HUES6 (cell line): ENCODE data around the gene SELENON.

ENCODE experiments used
- H3K27ac ChIP-seq: 2 replicates; pipeline ENCODE4 v1.7.0; 2013; ENCODE audit warnings: low read depth, mild to moderate bottlenecking, low read length, inconsistent platforms
- H3K27me3 ChIP-seq: 2 replicates; pipeline ENCODE4 v1.6.1; 2013; ENCODE audit warnings: low read length; ENCODE audit not compliant: control insufficient read depth, insufficient read depth
- H3K36me3 ChIP-seq: 2 replicates; pipeline ENCODE4 v1.6.1; 2013; ENCODE audit warnings: low read length; ENCODE audit not compliant: control insufficient read depth, insufficient read depth
- H3K4me1 ChIP-seq: 2 replicates; pipeline ENCODE4 v1.6.1; 2013; ENCODE audit warnings: low read length; ENCODE audit not compliant: control insufficient read depth, insufficient read depth
- H3K4me3 ChIP-seq: 2 replicates; pipeline ENCODE4 v1.5.1; 2013; ENCODE audit warnings: low read depth, low read length
- H3K9ac ChIP-seq: one replicate; pipeline ENCODE4 v1.6.1; 2013; ENCODE audit warnings: mild to moderate bottlenecking, low read length
- H3K9me3 ChIP-seq: 2 replicates; pipeline ENCODE4 v1.6.1; 2013; ENCODE audit warnings: low read depth, low read length; ENCODE audit not compliant: control insufficient read depth, insufficient read depth

Gene SELENON

DNA sequence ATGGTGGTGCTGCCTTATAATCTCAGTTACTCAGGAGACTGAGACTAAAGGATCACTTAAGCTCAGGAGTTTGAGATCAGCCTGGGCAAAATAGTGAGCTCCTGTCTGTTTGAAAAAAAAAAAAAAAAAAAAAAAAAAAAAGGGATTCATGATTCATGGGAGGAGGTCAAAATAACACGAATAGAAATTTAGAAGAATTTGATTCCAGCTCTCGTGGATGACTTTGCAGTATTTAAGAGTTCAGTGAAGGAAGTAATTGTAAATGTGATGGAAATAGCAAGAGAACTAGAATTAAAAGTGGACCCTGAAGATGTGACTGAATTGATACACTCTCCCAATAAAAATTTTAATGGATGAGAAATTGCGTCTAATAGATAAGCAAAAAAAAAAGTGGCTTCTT, 43.5 kb downstream of the SELENON start:
- H3K27ac ChIP-seq, result no peak overlapping the region
- no peak overlapping the region for H3K4me3 ChIP-seq
- H3K27me3 ChIP-seq, result no peaks in the 10 kb centered on the region

DNA sequence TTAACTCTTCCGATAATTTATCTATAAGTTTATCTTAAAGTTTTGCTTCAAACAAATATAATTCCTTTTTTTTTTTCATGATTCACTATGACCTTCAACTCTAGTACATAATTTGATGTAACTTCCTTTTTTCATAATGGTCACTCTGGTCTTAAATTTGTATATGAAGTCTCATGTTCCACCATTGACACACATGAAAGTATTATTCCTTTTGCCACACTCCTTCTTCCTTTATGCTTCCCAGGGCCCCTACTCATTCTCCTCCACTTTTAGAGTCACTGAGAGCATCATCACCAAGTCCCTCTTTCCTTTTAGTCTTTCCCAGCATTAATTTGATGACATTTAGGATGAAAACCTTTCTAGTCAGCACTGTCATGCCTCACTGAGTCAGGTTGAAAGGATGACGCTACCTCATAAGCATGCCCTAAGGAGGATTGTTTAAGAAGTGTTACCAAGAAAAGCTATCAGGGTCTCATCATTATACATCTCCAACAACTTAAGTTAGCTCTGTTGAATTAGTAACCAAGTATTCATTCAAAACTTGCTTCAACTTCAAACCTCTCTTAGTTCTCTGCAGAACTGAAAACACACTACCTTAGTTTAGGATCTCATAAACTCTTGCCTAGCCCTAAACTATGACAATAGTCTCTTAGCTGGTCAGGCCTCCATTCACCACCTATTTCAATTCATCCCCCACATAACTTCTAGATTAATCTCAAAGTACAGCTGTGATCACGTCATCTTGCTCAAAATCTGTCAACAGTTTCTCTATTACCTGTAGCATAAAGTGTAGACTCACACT, 44.7 kb downstream of the SELENON start:
- H3K4me3 ChIP-seq, result no peak overlapping the region
- no peaks in the 10 kb centered on the region for H3K36me3 ChIP-seq
- H3K27me3 ChIP-seq, result no peaks in the 10 kb centered on the region
- H3K9ac ChIP-seq, result no peak overlapping the region
- peaks cover 6% of the 10 kb centered on the region; the same call in 1 of the 2 replicates for H3K4me1 ChIP-seq
- H3K9me3 ChIP-seq, result no peaks in the 10 kb centered on the region
- H3K27ac ChIP-seq, result no peak overlapping the region

More for the DNA sequence above, 43.5 kb downstream of the SELENON start:
- H3K36me3 ChIP-seq, result no peaks in the 10 kb centered on the region
- H3K9ac ChIP-seq, result no peak overlapping the region
- H3K4me1 ChIP-seq, result peaks cover 1% of the 10 kb centered on the region; the same call in 1 of the 2 replicates
- no peaks in the 10 kb centered on the region for H3K9me3 ChIP-seq

DNA sequence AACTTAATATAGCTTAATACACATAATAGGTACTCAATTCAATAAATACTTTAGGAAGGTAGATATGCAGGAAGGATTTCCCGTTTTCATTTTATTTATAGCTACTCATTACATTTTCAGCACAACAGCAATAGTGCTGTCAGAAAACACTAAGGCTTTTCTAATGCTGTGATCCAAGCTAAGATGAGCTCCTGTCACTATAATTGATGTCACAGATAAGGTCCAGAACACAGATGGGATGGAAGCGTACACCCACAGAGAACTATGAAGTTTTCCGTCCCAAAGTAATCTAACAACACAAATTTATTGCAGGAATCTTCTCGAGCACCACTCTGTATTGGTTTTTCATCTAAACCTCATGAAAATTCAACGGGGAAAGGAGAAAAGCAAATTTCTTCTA, 45.7 kb downstream of the SELENON start:
- no peak overlapping the region for H3K9ac ChIP-seq
- no peaks in the 10 kb centered on the region for H3K27me3 ChIP-seq
- H3K36me3 ChIP-seq, result no peaks in the 10 kb centered on the region
- H3K9me3 ChIP-seq, result no peaks in the 10 kb centered on the region
- no peak overlapping the region for H3K4me3 ChIP-seq
- H3K4me1 ChIP-seq, result peaks cover 6% of the 10 kb centered on the region; the same call in 1 of the 2 replicates
- H3K27ac ChIP-seq, result no peak overlapping the region

DNA sequence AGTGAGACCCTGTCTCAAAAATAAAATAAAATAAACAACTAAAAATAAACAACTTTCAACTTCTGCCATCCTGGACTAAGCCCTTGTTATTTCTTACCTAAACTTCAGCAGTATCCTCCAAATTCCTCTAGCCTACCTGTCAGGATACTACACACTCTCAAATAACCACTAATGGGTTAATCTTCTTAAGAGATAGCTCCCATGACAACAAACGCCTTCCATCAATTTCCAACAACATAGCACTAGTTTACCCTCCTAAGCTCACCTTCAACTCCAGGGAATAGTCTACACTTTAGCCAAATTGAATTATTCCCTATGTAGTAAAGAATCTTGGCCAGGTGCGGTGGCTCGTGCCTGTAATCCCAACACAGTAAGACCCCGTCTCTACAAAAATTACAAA, 47.9 kb downstream of the SELENON start:
- Histone ChIP-seq H3K9ac (no peak overlapping the region), H3K9me3 (no peaks in the 10 kb centered on the region), H3K36me3 (no peaks in the 10 kb centered on the region), H3K27me3 (no peaks in the 10 kb centered on the region), H3K27ac (no peak overlapping the region), H3K4me1 (peaks cover 6% of the 10 kb centered on the region; the same call in 1 of the 2 replicates), H3K4me3 (no peak overlapping the region)

DNA sequence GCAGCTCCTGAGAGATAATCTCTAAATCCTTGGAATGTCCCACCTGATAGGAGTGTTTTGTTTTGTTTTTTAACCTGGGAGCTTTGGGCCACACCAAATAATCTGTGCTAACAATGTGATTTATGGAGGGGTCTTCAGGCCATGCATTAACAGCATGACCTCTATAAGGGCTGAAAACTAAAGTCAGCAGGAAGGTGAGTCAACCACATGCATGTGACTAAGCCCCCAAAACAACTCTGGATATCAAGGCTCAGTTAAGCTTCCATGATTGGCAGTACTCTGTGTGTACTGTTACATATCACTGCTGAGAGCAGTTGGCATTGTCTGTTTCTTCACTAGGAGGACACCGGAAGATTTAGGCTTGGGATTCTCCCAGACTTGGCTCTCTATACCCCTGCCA, 48.5 kb downstream of the SELENON start:
- Histone ChIP-seq H3K36me3 (no peaks in the 10 kb centered on the region), H3K27me3 (no peaks in the 10 kb centered on the region), H3K27ac (no peak overlapping the region), H3K9me3 (no peaks in the 10 kb centered on the region), H3K4me1 (peaks cover 6% of the 10 kb centered on the region; the same call in 1 of the 2 replicates), H3K4me3 (no peak overlapping the region), H3K9ac (no peak overlapping the region)

DNA sequence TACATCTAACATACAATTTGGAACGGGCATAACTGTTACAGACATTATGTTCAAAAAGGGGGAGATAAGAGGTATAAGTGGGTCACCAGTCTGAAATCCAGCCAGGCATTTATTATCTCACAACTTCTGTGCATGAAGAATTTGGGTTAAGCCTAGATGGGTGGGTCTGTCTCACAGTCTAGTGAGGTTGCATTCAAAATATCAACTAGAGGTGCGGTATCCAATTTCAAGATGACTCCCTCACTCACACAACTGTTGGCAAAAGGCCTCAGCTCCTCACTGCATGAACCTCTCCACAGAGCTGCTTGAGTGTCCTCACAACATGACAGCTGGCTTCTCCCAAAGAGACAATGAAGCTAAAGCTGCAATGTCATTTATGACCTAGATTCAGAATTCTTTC, 54.6 kb downstream of the SELENON start:
- Histone ChIP-seq H3K4me1 (peaks cover 5% of the 10 kb centered on the region), H3K9ac (no peak overlapping the region), H3K4me3 (no peak overlapping the region), H3K36me3 (no peaks in the 10 kb centered on the region), H3K27me3 (no peaks in the 10 kb centered on the region), H3K27ac (no peak overlapping the region), H3K9me3 (no peaks in the 10 kb centered on the region)

DNA sequence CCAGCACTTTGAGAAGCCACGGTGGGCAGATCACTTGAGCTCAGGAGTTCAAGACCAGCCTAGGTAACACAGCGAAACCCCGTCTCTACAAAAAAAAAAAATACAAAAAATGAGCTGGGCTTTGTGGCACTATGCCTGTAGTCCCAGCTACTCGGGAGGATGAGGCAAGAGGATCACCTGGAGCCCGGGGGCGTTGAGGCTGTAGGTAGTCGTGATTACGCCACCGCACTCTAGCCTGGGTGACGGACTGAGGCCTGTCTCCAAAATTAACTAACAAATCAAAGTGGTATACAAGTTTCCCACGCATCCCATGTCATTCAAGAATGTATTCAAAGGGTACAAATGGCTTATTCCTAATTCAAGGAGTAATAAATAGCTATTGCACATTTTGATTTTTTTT, 56.9 kb downstream of the SELENON start:
- H3K27me3 ChIP-seq, result no peaks in the 10 kb centered on the region
- no peak overlapping the region for H3K27ac ChIP-seq
- peaks cover 8% of the 10 kb centered on the region for H3K4me1 ChIP-seq
- H3K4me3 ChIP-seq, result no peak overlapping the region
- H3K36me3 ChIP-seq, result no peaks in the 10 kb centered on the region
- no peaks in the 10 kb centered on the region for H3K9me3 ChIP-seq
- H3K9ac ChIP-seq, result no peak overlapping the region

DNA sequence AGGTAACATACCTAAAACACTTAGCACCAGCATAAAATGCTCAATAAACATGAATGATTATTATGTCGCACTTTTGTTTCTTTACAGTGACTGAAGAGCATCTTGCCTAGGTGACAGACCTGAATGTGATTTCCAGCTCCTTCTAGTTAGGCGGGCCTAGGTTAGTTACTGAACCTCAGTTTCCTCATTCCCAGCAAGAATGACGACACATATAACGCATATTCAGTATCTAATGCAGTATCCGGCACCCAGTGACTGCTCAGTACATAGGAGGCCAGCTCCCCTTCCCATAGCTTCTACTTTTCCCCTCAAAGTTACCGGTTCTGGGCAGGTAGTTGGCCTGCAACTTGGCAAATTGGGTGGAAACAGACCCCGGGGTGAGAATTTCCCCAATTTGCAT, 58.5 kb downstream of the SELENON start:
- no peak overlapping the region for H3K27ac ChIP-seq

DNA sequence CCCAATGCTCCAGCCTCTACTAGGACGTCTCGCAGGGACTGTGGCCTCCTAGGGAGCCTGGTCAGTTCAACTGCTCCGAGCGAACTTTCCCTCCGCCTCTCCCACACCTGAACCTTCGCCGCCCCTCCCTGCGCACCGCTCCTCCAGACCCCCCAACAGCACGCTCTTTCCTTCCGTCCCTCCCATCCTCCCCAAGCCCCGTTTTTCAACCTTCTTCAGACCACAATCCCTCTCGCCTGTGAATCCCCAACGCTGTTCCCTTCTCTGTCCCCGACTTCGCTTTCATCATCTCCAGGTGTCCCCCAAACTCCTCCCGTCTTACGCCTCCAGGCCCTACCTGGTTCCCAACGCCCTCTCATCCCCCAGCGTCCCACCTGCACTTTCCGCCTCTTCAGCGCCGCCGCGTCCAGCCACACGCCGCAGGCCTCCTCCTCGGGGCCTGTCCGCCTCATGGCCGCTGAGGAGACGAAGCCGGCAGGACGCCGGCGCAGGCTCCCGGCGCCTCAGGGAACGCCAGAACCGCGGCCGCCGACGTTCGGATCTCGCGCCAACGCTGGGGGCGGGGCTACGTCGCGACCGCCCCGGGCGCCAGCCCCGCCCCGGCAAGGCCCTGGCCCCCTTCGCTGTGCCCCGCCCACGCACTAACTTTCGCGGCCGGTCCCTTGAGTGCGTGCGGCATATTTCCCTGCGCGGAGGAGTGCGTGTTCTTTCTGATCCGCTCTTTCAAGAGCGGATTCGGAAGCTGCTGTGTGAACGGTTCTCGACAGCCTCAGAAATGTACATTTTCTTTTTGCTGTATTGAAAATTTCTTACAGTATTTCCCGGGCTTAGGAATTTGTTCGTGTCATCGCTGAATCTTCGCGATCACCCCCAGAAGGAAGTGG, 59.2 kb downstream of the SELENON start, which contains the start of gene AUNIP:
TSS of gene AUNIP (minus strand) at position 552 of the 884 bp plus-strand sequence. CDS start at position 452, 100 bp downstream.
- Histone ChIP-seq H3K9me3 (no peaks in the 10 kb centered on the region), H3K27me3 (no peaks in the 10 kb centered on the region), H3K4me1 (peaks cover 8% of the 10 kb centered on the region), H3K36me3 (peaks cover 13% of the 10 kb centered on the region), H3K27ac (peak within 1 kb of the TSS; percentile 79), H3K4me3 (peak within 1 kb of the TSS; percentile 92), H3K9ac (peak within 1 kb of the TSS; percentile 91)

More for the DNA sequence above, 58.5 kb downstream of the SELENON start:
- Histone ChIP-seq H3K36me3 (peaks cover 11% of the 10 kb centered on the region), H3K4me1 (peaks cover 8% of the 10 kb centered on the region), H3K9ac (peak overlapping the region; percentile 91), H3K27me3 (no peaks in the 10 kb centered on the region), H3K9me3 (no peaks in the 10 kb centered on the region), H3K4me3 (peak overlapping the region; percentile 92)

DNA sequence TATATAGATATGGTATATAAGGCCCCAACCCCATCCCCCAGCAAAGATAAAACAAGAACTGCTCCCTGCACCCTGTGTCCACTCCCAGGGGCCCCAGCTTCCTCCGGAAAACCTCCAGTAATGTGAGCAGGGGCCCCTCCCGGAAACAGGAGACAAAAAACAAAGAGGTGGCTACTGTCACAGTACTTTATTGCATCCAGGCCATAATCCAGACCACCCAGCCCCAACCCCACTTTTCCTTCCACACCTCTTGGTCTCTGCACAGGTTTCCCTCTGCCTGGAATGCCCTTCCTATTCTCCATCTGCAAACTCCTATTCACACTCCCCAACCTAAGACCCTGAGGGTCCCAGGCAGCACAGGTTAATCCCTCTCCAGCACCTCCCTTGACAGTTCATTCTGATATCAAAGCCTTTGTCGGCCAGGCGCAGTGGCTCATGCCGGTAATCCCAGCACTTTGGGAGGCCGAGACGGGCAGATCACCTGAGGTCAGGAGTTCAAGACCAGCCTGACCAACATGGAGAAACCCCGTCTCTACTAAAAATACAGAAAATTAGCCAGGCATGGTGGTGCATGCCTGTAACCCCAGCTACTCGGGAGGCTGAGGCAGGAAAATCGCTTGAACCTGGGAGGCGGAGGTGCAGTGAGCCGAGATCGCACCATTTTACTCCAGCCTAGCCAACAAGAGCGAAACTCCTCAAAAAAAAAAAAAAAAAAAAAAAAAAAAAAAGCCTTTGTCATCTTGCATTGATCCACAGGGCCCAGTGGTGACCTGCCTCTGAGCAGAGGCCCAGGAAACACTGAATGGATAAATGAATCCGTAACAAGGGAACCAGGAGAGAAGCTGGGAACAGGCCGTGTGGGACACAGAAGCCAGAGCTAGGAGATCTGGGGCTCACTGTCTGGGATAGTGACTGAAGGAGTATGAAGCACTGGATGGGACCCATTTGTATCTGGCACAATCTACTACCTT, 61.6 kb downstream of the SELENON start:
- Histone ChIP-seq H3K36me3 (peaks cover 13% of the 10 kb centered on the region), H3K27me3 (no peaks in the 10 kb centered on the region), H3K4me1 (peaks cover 8% of the 10 kb centered on the region), H3K27ac (no peak overlapping the region), H3K9me3 (no peaks in the 10 kb centered on the region), H3K9ac (no peak overlapping the region), H3K4me3 (no peak overlapping the region)
